ENCODE results near the gene ZFR.
A peak's percentile ranks its signal among the peaks of the same experiment; 100 is the strongest.
"Not testable (repeated sequence)": the region's sequence is repeated elsewhere in the genome, so short reads cannot be mapped to it uniquely, and the experiment has no call there.

The ZFR gene

GRCh38 chr5:32453916-32454315 is 9.4 kb upstream of the ZFR start:
- H3K27me3 ChIP-seq (ENCODE audit: control insufficient read depth in 1 of 2, insufficient read depth in 2 of 2, low read length in 2 of 2) = no peaks in the 10 kb centered on the region
- H3K27ac ChIP-seq (ENCODE audit: low read depth, low read length) = no peak overlapping the region
- no peak overlapping the region for H3K9ac ChIP-seq (ENCODE audit: low read depth in 1 of 2, low read length in 2 of 2)
- no peaks in the 10 kb centered on the region for H3K36me3 ChIP-seq (ENCODE audit: control insufficient read depth in 1 of 2, insufficient read depth in 2 of 2, low read length in 2 of 2)
- H3K9me3 ChIP-seq (ENCODE audit: control insufficient read depth in 1 of 2, low read length in 2 of 2) = no peaks in the 10 kb centered on the region
- no peaks in the 10 kb centered on the region for H3K4me1 ChIP-seq (ENCODE audit: control insufficient read depth in 1 of 2, insufficient read depth in 2 of 2, low read length in 2 of 2)
- H3K4me3 ChIP-seq (ENCODE audit: low read depth in 1 of 2, low read length in 2 of 2) = no peak overlapping the region

GRCh38 chr5:32452316-32452715 is 7.8 kb upstream of the ZFR start:
- H3K27me3 ChIP-seq (ENCODE audit: control insufficient read depth in 1 of 2, insufficient read depth in 2 of 2, low read length in 2 of 2); H3K4me3 ChIP-seq (ENCODE audit: low read depth in 1 of 2, low read length in 2 of 2); H3K4me1 ChIP-seq (ENCODE audit: control insufficient read depth in 1 of 2, insufficient read depth in 2 of 2, low read length in 2 of 2); H3K27ac ChIP-seq (ENCODE audit: low read depth, low read length); H3K9me3 ChIP-seq (ENCODE audit: control insufficient read depth in 1 of 2, low read length in 2 of 2); H3K36me3 ChIP-seq (ENCODE audit: control insufficient read depth in 1 of 2, insufficient read depth in 2 of 2, low read length in 2 of 2); H3K9ac ChIP-seq (ENCODE audit: low read depth in 1 of 2, low read length in 2 of 2): not testable (repeated sequence)

GRCh38 chr5:32450952-32451351 is 6.4 kb upstream of the ZFR start:
- Histone ChIP-seq H3K4me1 (ENCODE audit: control insufficient read depth in 1 of 2, insufficient read depth in 2 of 2, low read length in 2 of 2) (peaks cover 0 to 5% of the 10 kb centered on the region in 2 donors), H3K9me3 (ENCODE audit: control insufficient read depth in 1 of 2, low read length in 2 of 2) (no peaks in the 10 kb centered on the region), H3K27ac (ENCODE audit: low read depth, low read length) (no peak overlapping the region), H3K36me3 (ENCODE audit: control insufficient read depth in 1 of 2, insufficient read depth in 2 of 2, low read length in 2 of 2) (no peaks in the 10 kb centered on the region), H3K9ac (ENCODE audit: low read depth in 1 of 2, low read length in 2 of 2) (no peak overlapping the region), H3K27me3 (ENCODE audit: control insufficient read depth in 1 of 2, insufficient read depth in 2 of 2, low read length in 2 of 2) (no peaks in the 10 kb centered on the region), H3K4me3 (ENCODE audit: low read depth in 1 of 2, low read length in 2 of 2) (no peak overlapping the region)

GRCh38 chr5:32449262-32449661 is 4.7 kb upstream of the ZFR start:
- H3K4me3 ChIP-seq (ENCODE audit: low read depth in 1 of 2, low read length in 2 of 2) = no peak overlapping the region
- no peak overlapping the region for H3K9ac ChIP-seq (ENCODE audit: low read depth in 1 of 2, low read length in 2 of 2)
- H3K36me3 ChIP-seq (ENCODE audit: control insufficient read depth in 1 of 2, insufficient read depth in 2 of 2, low read length in 2 of 2) = no peaks in the 10 kb centered on the region
- H3K27ac ChIP-seq (ENCODE audit: low read depth, low read length) = no peak overlapping the region
- H3K27me3 ChIP-seq (ENCODE audit: control insufficient read depth in 1 of 2, insufficient read depth in 2 of 2, low read length in 2 of 2) = no peaks in the 10 kb centered on the region
- H3K9me3 ChIP-seq (ENCODE audit: control insufficient read depth in 1 of 2, low read length in 2 of 2) = no peaks in the 10 kb centered on the region
- H3K4me1 ChIP-seq (ENCODE audit: control insufficient read depth in 1 of 2, insufficient read depth in 2 of 2, low read length in 2 of 2) = peaks cover 0 to 10% of the 10 kb centered on the region in 2 donors

GRCh38 chr5:32446630-32447029 is 2.1 kb upstream of the ZFR start:
- Histone ChIP-seq H3K4me1 (ENCODE audit: control insufficient read depth in 1 of 2, insufficient read depth in 2 of 2, low read length in 2 of 2) (peaks cover 16 to 24% of the 10 kb centered on the region in 2 donors), H3K9ac (ENCODE audit: low read depth in 1 of 2, low read length in 2 of 2) (no peak overlapping the region), H3K27me3 (ENCODE audit: control insufficient read depth in 1 of 2, insufficient read depth in 2 of 2, low read length in 2 of 2) (no peaks in the 10 kb centered on the region), H3K27ac (ENCODE audit: low read depth, low read length) (no peak overlapping the region), H3K36me3 (ENCODE audit: control insufficient read depth in 1 of 2, insufficient read depth in 2 of 2, low read length in 2 of 2) (no peaks in the 10 kb centered on the region), H3K9me3 (ENCODE audit: control insufficient read depth in 1 of 2, low read length in 2 of 2) (no peaks in the 10 kb centered on the region), H3K4me3 (ENCODE audit: low read depth in 1 of 2, low read length in 2 of 2) (peak overlapping the region in 1 of 2 donors; percentile 4)

- Histone ChIP-seq H3K4me3 (ENCODE audit: low read depth in 1 of 2, low read length in 2 of 2) (no peak overlapping the region), H3K4me1 (ENCODE audit: control insufficient read depth in 1 of 2, insufficient read depth in 2 of 2, low read length in 2 of 2) (peaks cover 16 to 27% of the 10 kb centered on the region in 2 donors), H3K27me3 (ENCODE audit: control insufficient read depth in 1 of 2, insufficient read depth in 2 of 2, low read length in 2 of 2) (no peaks in the 10 kb centered on the region), H3K9ac (ENCODE audit: low read depth in 1 of 2, low read length in 2 of 2) (no peak overlapping the region), H3K36me3 (ENCODE audit: control insufficient read depth in 1 of 2, insufficient read depth in 2 of 2, low read length in 2 of 2) (no peaks in the 10 kb centered on the region), H3K27ac (ENCODE audit: low read depth, low read length) (no peak overlapping the region), H3K9me3 (ENCODE audit: control insufficient read depth in 1 of 2, low read length in 2 of 2) (no peaks in the 10 kb centered on the region)
Measured at GRCh38 chr5:32445831-32446614, 1.5 kb upstream of the ZFR start.

- no peaks in the 10 kb centered on the region for H3K9me3 ChIP-seq (ENCODE audit: control insufficient read depth in 1 of 2, low read length in 2 of 2)
- H3K4me1 ChIP-seq (ENCODE audit: control insufficient read depth in 1 of 2, insufficient read depth in 2 of 2, low read length in 2 of 2) = peaks cover 16 to 27% of the 10 kb centered on the region in 2 donors
- no peaks in the 10 kb centered on the region for H3K36me3 ChIP-seq (ENCODE audit: control insufficient read depth in 1 of 2, insufficient read depth in 2 of 2, low read length in 2 of 2)
- H3K27ac ChIP-seq (ENCODE audit: low read depth, low read length) = no peak overlapping the region
- no peak overlapping the region for H3K4me3 ChIP-seq (ENCODE audit: low read depth in 1 of 2, low read length in 2 of 2)
- H3K27me3 ChIP-seq (ENCODE audit: control insufficient read depth in 1 of 2, insufficient read depth in 2 of 2, low read length in 2 of 2) = no peaks in the 10 kb centered on the region
- H3K9ac ChIP-seq (ENCODE audit: low read depth in 1 of 2, low read length in 2 of 2) = no peak overlapping the region
Measured at GRCh38 chr5:32445287-32445758, 783 bp upstream of the ZFR start.

- H3K4me1 ChIP-seq (ENCODE audit: control insufficient read depth in 1 of 2, insufficient read depth in 2 of 2, low read length in 2 of 2) = peaks cover 16 to 35% of the 10 kb centered on the region in 2 donors
- H3K36me3 ChIP-seq (ENCODE audit: control insufficient read depth in 1 of 2, insufficient read depth in 2 of 2, low read length in 2 of 2) = peaks cover 0 to 6% of the 10 kb centered on the region in 2 donors
- no peaks in the 10 kb centered on the region for H3K27me3 ChIP-seq (ENCODE audit: control insufficient read depth in 1 of 2, insufficient read depth in 2 of 2, low read length in 2 of 2)
- H3K9me3 ChIP-seq (ENCODE audit: control insufficient read depth in 1 of 2, low read length in 2 of 2) = no peaks in the 10 kb centered on the region
- peak overlapping the region; percentile 86 to 91 for H3K4me3 ChIP-seq (ENCODE audit: low read depth in 1 of 2, low read length in 2 of 2)
- peak overlapping the region; percentile 88 for H3K27ac ChIP-seq (ENCODE audit: low read depth, low read length)
- H3K9ac ChIP-seq (ENCODE audit: low read depth in 1 of 2, low read length in 2 of 2) = peak overlapping the region; percentile 79 to 80
Measured at GRCh38 chr5:32443541-32444430, 754 bp downstream of the ZFR start.

- H3K27ac ChIP-seq (ENCODE audit: low read depth, low read length) = no peak overlapping the region
- no peaks in the 10 kb centered on the region for H3K9me3 ChIP-seq (ENCODE audit: control insufficient read depth in 1 of 2, low read length in 2 of 2)
- peaks cover 0 to 6% of the 10 kb centered on the region in 2 donors for H3K36me3 ChIP-seq (ENCODE audit: control insufficient read depth in 1 of 2, insufficient read depth in 2 of 2, low read length in 2 of 2)
- peaks cover 16 to 35% of the 10 kb centered on the region in 2 donors for H3K4me1 ChIP-seq (ENCODE audit: control insufficient read depth in 1 of 2, insufficient read depth in 2 of 2, low read length in 2 of 2)
- peak overlapping the region; percentile 86 to 91 for H3K4me3 ChIP-seq (ENCODE audit: low read depth in 1 of 2, low read length in 2 of 2)
- peak overlapping the region; percentile 79 to 80 for H3K9ac ChIP-seq (ENCODE audit: low read depth in 1 of 2, low read length in 2 of 2)
- H3K27me3 ChIP-seq (ENCODE audit: control insufficient read depth in 1 of 2, insufficient read depth in 2 of 2, low read length in 2 of 2) = no peaks in the 10 kb centered on the region
Measured at GRCh38 chr5:32443145-32443540, 1.4 kb downstream of the ZFR start.

GRCh38 chr5:32439086-32439642 is 5.4 kb downstream of the ZFR start:
- Histone ChIP-seq H3K9me3 (ENCODE audit: control insufficient read depth in 1 of 2, low read length in 2 of 2) (no peaks in the 10 kb centered on the region), H3K4me1 (ENCODE audit: control insufficient read depth in 1 of 2, insufficient read depth in 2 of 2, low read length in 2 of 2) (peaks cover 16 to 32% of the 10 kb centered on the region in 2 donors)

More at GRCh38 chr5:32439086-32439642, 5.4 kb downstream of the ZFR start:
- Histone ChIP-seq H3K9ac (ENCODE audit: low read depth in 1 of 2, low read length in 2 of 2) (no peak overlapping the region), H3K27ac (ENCODE audit: low read depth, low read length) (no peak overlapping the region), H3K27me3 (ENCODE audit: control insufficient read depth in 1 of 2, insufficient read depth in 2 of 2, low read length in 2 of 2) (no peaks in the 10 kb centered on the region), H3K4me3 (ENCODE audit: low read depth in 1 of 2, low read length in 2 of 2) (no peak overlapping the region), H3K36me3 (ENCODE audit: control insufficient read depth in 1 of 2, insufficient read depth in 2 of 2, low read length in 2 of 2) (peaks cover 0 to 6% of the 10 kb centered on the region in 2 donors)

All from duodenal mucosa (tissue), 2 donors.